ENCODE measurements around the gene PP2D1. TPM values are rescaled to one million over a fixed set of nuclear protein-coding genes. Genes with fewer than 3 reads are reported as not detected.

Gene PP2D1
- total RNA-seq, 4 donors from 2014 or later: not detected

- peaks cover 0 to 37% (median 0%) of the 10 kb centered on the region in 3 donors for H3K4me1 ChIP-seq
- peaks cover 4 to 32% of the 10 kb centered on the region in 2 donors for H3K36me3 ChIP-seq
- WGBS, 2 donors (ENCODE audit: low coverage in 1 of 2): 51 to 54% methylated on average over 2 to 3 of the region's 3 CpGs
- H3K4me3 ChIP-seq: no peak overlapping the region
- no peaks in the 10 kb centered on the region for H3K9me3 ChIP-seq
- H3K27ac ChIP-seq: no peak overlapping the region
- TF ChIP-seq POLR2AphosphoS5 (IDR thresholded peaks at IDR 0.05) (no peak), POLR2A (IDR thresholded peaks at IDR 0.05) (no peak), EP300 (IDR thresholded peaks at IDR 0.05) (no peak), CTCF (IDR thresholded peaks at IDR 0.05) (no peak)
- H3K27me3 ChIP-seq: no peaks in the 10 kb centered on the region
- ATAC-seq: no peak
Observed at GRCh38 chr3:19972054-19972453, 40.0 kb downstream of the PP2D1 start.

- Histone ChIP-seq H3K9me3 (no peaks in the 10 kb centered on the region), H3K4me3 (no peak overlapping the region), H3K36me3 (peaks cover 0 to 15% of the 10 kb centered on the region in 2 donors), H3K27ac (no peak overlapping the region), H3K27me3 (no peaks in the 10 kb centered on the region), H3K4me1 (peaks cover 0 to 45% (median 0%) of the 10 kb centered on the region in 3 donors)
- WGBS, 2 donors (ENCODE audit: low coverage in 1 of 2): 53 to 61% methylated on average over 7 to 8 of the region's 8 CpGs
- ATAC-seq: no peak
- TF ChIP-seq POLR2AphosphoS5 (IDR thresholded peaks at IDR 0.05) (no peak), POLR2A (IDR thresholded peaks at IDR 0.05) (no peak), EP300 (IDR thresholded peaks at IDR 0.05) (no peak), CTCF (IDR thresholded peaks at IDR 0.05) (no peak)
Observed at GRCh38 chr3:19970327-19970726, 41.7 kb downstream of the PP2D1 start.

- Histone ChIP-seq H3K9me3 (no peaks in the 10 kb centered on the region), H3K27me3 (no peaks in the 10 kb centered on the region), H3K4me3 (no peak overlapping the region), H3K27ac (no peak overlapping the region), H3K36me3 (no peaks in the 10 kb centered on the region), H3K4me1 (peaks cover 0 to 58% (median 0%) of the 10 kb centered on the region in 3 donors)
- no peak for ATAC-seq
- TF ChIP-seq POLR2AphosphoS5 (IDR thresholded peaks at IDR 0.05) (no peak), EP300 (IDR thresholded peaks at IDR 0.05) (no peak), POLR2A (IDR thresholded peaks at IDR 0.05) (no peak), CTCF (IDR thresholded peaks at IDR 0.05) (no peak)
- WGBS, 2 donors (ENCODE audit: low coverage in 1 of 2): 78 to 89% methylated on average over 4 of the region's 4 CpGs
Observed at GRCh38 chr3:19967812-19968211, 44.3 kb downstream of the PP2D1 start.

- no peak for TF ChIP-seq POLR2A (IDR thresholded peaks at IDR 0.05)
- TF ChIP-seq CTCF (IDR thresholded peaks at IDR 0.05): no peak
- no peak for TF ChIP-seq POLR2AphosphoS5 (IDR thresholded peaks at IDR 0.05)
- no peak for TF ChIP-seq EP300 (IDR thresholded peaks at IDR 0.05)
- WGBS, 2 donors (ENCODE audit: low coverage in 1 of 2): 66 to 93% methylated on average over 4 of the region's 6 CpGs
- Histone ChIP-seq H3K27ac (no peak overlapping the region), H3K9me3 (no peaks in the 10 kb centered on the region), H3K4me1 (peaks cover 0 to 57% (median 0%) of the 10 kb centered on the region in 3 donors), H3K27me3 (no peaks in the 10 kb centered on the region), H3K36me3 (no peaks in the 10 kb centered on the region), H3K4me3 (no peak overlapping the region)
- ATAC-seq: no peak
Observed at GRCh38 chr3:19967208-19967607, 44.9 kb downstream of the PP2D1 start.

GRCh38 chr3:19961960-19962359 lies 50.1 kb downstream of the PP2D1 start:
- H3K36me3 ChIP-seq: no peaks in the 10 kb centered on the region
- ATAC-seq: no peak
- no peaks in the 10 kb centered on the region for H3K27me3 ChIP-seq
- WGBS, 2 donors (ENCODE audit: low coverage in 1 of 2): 85 to 90% methylated on average over 2 to 4 of the region's 4 CpGs
- no peak overlapping the region for H3K4me3 ChIP-seq
- no peak for TF ChIP-seq POLR2A (IDR thresholded peaks at IDR 0.05)
- H3K9me3 ChIP-seq: no peaks in the 10 kb centered on the region
- peaks cover 0 to 46% (median 0%) of the 10 kb centered on the region in 3 donors for H3K4me1 ChIP-seq
- no peak overlapping the region for H3K27ac ChIP-seq
